ENCODE measurements around the gene PAK3.

Gene PAK3

DNA sequence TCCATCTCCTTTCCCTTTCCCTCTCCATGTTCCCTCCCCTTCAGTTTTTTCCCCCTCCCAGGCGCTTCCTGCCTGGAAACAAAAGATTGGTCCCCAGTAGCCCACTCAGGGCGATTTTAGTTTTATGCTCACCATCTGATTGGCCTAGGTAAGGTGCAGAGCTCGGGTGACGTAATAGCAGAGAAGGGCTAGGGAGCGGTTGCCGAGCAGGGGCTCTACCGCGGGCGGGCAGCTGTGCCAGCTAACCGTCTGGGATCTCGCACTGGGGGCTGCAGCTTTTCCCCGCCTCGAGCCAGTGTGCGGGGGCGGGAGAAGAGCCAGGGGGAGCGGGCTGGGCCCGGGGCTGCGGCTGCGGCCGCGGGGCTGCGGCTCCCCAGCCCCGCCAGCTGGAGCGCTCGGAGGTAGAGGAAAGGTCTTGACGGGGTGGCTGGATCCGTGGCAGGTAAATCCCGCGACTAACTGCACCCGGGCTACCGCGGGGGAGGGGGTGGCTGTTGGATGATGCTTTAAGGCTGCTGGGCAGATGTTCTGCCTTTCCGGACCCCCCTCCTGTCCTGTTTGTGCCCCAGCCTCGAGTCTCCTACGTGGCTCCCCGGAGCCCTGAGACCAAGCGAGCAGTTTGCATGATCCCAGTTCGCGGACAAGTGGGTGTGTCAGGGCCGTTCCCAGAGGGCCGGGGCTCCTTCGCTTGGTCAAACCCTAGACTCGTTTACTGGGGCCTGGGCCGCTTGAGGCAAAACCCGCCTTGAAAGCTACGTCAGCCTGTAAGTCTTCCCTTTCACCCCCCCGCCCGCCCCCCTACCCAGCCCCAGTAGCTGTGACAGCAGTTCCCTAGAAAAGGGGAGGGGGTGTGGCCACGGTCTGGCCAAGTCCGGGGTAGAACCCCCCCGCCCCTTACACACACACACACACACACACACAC, at the start of gene PAK3:
TSS of gene PAK3 (plus strand) at position 218 of the 922 bp plus-strand sequence. CDS start 26,913 bp downstream, outside the sequence.
- TF ChIP-seq, protein P1, sequence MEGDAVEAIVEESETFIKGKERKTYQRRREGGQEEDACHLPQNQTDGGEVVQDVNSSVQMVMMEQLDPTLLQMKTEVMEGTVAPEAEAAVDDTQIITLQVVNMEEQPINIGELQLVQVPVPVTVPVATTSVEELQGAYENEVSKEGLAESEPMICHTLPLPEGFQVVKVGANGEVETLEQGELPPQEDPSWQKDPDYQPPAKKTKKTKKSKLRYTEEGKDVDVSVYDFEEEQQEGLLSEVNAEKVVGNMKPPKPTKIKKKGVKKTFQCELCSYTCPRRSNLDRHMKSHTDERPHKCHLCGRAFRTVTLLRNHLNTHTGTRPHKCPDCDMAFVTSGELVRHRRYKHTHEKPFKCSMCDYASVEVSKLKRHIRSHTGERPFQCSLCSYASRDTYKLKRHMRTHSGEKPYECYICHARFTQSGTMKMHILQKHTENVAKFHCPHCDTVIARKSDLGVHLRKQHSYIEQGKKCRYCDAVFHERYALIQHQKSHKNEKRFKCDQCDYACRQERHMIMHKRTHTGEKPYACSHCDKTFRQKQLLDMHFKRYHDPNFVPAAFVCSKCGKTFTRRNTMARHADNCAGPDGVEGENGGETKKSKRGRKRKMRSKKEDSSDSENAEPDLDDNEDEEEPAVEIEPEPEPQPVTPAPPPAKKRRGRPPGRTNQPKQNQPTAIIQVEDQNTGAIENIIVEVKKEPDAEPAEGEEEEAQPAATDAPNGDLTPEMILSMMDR (IDR thresholded peaks at IDR 0.05), result no peak

DNA sequence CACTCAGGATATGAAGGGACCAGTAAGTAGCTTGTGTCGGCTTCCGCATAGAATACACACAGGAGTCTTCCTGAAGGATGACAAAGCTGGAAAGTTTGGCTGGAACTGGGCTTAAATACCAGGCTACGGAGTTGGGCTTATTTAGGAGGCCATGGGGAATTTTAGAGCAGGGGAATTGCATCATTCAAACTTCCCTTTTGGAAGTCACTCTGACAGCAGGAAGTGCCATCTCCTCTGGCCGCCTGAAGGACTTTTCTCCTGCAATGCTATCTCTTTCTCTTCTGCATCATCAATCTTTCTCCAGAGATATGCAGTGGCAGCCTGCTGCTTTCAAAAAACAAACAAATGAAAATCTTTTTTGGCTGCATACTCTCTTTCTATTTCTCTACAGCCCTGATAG, 48.4 kb upstream of the PAK3 start:
- TF ChIP-seq, protein P1 (IDR thresholded peaks at IDR 0.05), result no peak

DNA sequence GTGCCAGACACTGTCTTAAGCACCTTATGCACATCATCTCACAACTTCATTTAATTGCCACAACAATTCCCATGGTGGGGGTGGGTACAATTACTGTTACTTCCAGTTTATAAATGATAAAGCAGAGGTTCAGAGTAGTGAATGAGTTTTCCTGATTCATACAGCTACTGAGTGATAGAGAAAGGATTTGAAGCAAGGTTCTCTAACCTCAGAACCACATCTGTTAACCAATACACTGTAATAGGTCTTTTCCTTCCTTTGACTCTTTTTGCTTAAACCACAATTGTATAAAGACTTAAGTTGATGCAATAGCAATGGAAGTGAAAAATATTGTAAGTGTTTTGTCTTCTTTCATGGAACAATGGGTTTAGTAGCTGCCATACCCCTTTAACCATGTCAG, 43.5 kb upstream of the PAK3 start:
- TF ChIP-seq, protein P1 (IDR thresholded peaks at IDR 0.05), result no peak

DNA sequence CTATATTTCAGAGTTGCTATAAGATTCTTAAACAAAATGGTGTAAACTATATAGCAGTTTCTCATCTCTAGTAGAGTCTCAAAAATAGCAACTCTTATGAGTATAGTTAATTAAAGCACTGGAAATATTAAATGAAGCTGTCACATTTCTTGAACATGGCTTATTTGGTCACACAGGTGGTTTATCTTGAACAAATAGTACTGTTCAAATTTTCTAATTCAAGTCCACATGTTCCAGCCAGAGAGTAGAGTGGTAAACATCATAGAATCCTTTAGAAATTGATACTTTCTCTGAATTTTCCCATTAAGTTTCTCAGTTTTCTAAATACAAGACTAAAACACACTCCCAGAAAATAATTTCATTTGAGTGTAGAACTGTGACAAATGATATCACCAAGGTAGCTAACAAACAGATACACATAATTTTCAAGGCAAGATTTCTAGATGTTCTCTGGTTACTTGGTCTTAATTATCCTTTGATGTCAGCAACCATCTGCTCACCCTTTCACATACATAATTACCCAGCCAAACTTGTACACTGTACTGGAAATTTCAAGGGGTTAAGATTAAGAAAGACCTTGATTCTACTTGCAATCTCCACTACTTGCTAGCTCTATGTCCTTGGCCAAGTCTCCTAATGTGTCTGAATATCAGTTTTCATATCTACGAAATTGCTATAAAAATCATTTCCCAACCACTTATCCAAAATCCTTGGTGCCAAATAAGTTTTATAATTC, 24.3 kb upstream of the PAK3 start:
- TF ChIP-seq, protein P1 (IDR thresholded peaks at IDR 0.05), result no peak

DNA sequence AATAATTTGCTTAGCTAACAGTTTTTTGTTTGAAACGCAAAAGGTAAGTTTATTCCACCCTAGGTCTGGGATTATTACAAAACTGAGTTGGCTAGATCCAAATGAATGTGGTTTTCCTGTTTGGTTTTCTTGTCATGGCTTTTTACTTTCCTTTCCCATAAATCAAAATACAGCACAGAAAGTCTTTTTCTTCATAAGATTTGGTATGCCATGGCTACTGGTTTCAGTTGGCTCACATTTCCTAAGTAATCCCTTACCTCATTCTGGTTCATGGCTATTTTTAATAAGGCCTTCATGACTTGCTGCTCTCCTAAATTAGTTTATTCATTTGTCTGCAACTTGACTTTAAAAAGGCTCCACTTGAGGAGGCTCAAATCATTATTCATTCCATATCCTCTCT, 12.9 kb upstream of the PAK3 start:
- TF ChIP-seq, protein P1 (IDR thresholded peaks at IDR 0.05), result no peak

DNA sequence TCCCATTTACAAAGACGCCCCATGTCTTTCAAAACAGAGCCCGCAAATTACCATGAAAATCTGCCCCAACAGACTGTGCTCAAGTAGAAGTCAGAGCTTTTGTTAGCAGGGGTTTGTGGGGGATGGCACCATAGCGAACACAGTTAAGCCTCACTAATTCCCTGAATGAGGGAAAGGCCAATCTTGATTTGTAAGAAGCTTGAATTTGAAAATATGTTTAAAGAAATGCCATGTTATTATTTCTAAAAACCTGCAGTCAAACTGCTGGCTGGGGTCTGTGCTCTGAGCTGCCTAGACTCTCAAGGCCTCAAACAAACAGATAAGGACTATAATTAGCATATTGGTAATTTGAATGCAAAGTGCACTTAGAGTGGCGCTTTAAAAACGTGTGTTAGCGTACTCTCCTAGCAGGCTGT, 9.4 kb upstream of the PAK3 start:
- TF ChIP-seq, protein P1 (IDR thresholded peaks at IDR 0.05), result no peak

DNA sequence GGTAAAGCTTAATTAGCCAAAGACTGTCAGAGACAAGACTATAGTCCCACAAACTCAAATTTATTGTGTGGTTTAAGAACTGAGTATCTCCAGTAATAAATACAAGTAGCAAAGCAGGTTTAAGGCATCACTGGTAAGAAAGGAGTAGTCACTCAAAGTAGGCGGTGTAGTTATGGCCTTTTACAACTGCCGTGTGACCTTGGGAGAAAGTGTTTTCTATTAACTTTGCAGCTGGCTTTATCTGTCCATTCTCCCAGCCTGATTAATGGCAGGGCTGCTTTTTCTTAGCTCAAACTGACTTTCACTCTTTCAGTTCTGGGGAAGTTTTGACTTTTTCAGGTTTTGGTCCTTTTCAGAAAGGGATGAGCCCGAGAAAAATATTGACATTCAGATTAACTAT, 7.4 kb upstream of the PAK3 start:
- TF ChIP-seq, protein P1 (IDR thresholded peaks at IDR 0.05), result no peak

All from LNCAP (cell line).